Germinal center (tissue), 1 donor: ENCODE results near the gene ENTHD1.
"Not testable (repeated sequence)": the region's sequence is repeated elsewhere in the genome, so short reads cannot be mapped to it uniquely, and the experiment has no call there.

Source experiments
- DNase-seq: peaks from one replicate; pipeline ENCODE4 v3.0.0; 2012; ENCODE audit warnings: mixed read lengths, low spot score

The ENTHD1 gene

GRCh38 chr22:39797528-39798147, 95.9 kb downstream of the ENTHD1 start:
- no peak for DNase-seq

- DNase-seq, result no peak
These were observed 103.8 kb downstream of the ENTHD1 start for GRCh38 chr22:39789788-39790187.

DNA sequence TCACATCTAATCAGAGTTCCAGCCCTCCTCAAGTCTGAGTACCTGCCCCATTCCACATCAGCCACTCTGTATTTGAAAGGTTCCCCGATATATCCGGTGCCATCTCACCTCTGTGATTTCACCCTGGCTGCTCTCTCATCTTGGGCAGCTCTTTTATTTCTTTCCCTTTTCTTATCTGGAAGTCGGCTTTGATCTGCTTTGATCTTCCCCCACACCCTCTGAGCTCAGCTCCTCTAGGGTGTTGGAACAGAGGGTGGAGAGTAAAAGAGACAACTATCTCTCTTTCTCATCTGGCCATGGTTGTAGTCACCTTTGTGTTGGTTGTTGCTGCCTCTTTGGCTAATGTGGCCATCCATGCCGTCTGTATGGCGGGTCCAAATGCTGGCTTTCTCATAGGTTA, 108.3 kb downstream of the ENTHD1 start:
- DNase-seq, result no peak

DNA sequence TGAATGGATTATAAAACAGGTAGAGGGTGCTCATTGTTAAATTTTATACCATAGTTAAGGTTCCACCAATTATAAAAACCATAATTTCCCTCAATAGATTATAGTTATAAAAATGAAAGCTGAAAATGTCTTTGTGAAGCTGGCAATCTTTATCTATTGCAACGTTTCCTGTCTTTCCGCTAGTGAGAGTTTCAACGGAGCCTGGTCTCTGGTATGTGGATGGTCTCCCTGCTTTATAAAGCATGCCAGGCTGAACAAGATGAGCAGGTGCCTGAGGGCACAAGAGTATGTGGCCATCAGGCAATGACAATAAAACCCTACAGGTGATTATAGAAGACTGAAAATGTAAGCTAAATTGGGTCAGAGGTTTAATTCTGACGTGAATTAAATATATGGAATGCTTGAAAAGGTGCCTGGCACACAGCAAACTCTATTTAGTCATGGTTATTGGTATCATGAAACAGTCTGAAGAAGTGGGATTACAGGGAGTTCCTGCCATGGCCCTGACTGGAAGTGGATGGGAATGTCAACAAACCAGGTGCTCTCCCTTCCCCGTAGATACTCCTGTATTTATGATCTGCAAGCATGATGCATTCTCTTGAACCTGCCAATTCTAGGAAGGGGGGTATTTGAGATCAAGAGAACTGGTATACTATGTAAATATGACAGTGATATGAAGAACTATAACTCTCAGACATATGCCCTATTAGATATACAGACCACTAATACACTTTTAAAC, 115.7 kb downstream of the ENTHD1 start:
- no peak for DNase-seq

DNA sequence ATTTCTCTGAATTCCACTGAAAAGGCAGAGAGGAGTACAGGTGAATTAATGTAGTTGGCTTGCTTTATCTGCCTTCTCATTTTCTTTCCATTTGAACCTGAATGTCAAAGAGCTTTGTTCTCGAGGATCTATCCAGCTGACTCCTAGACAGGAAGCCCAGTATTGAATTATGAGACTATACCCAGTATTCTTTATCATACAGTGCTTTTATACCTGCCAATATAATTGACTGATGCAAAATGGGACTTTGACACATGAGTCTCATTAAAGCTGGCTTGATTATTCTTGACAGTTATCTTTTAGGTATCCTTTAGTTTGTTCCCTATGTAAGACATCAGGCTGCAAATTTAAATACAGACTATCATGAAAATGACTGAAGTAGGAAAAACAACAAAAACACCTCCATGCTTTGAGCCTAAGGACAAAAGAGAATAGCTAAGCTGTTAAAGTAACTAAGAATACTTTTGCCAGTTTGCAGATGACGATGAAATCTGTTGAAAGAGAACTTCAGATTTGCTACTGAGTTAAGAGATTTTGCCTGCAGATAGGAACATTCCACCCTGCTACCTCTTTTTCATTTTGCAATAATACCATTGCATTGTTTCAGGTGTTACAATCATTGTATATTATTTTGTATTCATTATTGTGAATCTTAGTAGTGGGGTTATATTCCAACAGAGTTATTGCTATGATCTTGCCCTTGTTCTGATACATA, 117.1 kb downstream of the ENTHD1 start:
- DNase-seq, result no peak

DNA sequence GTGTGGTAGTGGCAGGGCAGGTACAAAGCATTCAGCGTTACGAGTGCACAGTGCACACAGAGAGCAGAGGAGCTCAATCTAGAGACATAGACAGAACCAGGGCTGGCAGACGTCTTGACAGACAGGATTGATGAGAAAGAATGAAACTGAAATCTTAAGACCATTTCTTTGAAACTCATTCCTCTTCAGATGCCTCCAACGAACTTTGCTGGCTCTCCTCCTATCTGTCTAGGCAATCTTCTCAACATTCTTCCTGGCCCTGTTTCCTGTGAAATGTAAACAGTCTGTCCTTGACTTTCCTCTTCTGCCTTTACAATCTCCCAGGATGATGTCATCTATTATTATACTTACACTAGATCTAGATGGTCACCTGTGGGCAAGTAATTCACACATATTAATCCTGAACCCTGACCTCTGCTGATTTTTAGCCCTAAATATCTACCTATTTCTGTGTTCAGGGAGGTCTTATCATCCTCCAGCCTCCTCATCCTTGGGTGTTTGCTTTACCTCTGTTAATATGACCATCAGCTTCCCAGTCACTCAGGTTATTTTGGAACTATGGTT, 119.5 kb downstream of the ENTHD1 start:
- DNase-seq, result peak; percentile 25

DNA sequence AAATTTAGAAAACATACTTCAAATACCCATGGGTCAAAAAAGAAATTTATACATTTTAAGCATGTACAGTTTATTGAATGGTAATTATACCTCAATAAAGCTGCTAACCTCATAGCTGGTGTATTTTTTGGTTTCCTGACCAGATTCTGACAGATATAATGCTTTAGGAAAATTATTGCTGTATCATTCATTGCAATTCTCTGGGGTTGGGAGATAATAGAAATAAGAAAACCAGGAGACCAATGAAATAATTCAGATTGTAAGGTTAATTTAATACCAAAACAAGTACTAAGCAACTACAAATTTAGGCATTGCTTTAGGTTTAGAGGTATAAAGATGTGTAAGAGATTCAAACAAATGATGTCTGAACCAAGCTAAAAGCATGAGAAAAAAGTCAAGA, 120.1 kb downstream of the ENTHD1 start:
- no peak for DNase-seq

DNA sequence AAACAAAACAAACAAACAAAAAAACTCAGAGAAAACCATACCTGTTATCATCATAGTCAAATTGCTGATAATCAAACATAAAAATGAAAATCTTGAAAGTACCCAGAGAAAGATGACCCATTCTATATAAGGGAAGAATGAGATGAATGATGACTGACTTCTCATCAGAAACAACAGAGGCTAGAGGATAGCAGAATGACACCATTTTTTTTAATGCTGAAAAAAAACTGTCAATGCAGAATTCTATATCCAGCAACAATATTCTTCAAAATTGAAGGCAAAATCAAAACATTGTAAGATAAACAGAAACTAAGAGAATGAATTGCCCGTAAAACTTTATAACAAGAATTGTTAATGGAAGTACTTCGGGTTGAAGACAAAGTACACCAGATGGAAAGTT, 122.1 kb downstream of the ENTHD1 start:
- DNase-seq, result no peak

- no peak for DNase-seq
These were observed 127.9 kb downstream of the ENTHD1 start for GRCh38 chr22:39765661-39766060.

GRCh38 chr22:39765046-39765445, 128.5 kb downstream of the ENTHD1 start:
- DNase-seq, result no peak

- DNase-seq, result no peak
These were observed 130.3 kb downstream of the ENTHD1 start for GRCh38 chr22:39763276-39763675.

- DNase-seq, result no peak
These were observed 142.8 kb downstream of the ENTHD1 start for GRCh38 chr22:39750759-39751158.

DNA sequence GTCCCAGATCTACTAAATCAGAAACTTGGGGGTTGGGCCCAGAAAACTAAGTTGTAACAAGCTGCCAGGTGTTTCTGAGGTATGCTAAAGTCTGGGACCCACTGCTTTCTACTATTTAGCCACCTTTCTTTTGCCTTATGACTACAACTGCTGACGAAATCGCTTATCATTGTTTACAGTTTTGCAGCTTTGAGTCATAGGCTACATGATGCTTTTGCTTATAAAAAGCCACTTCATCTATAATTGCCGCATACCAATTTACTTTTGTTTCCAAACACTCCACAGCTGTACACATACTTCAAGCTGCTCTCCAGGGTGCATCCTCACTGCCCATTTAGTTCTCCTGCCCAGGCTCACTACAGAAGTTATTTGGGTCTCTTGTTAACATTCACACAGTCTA, 144.7 kb downstream of the ENTHD1 start:
- no peak for DNase-seq

GRCh38 chr22:39746600-39747262, 146.8 kb downstream of the ENTHD1 start:
- no peak for DNase-seq

- DNase-seq, result no peak
These were observed 147.8 kb downstream of the ENTHD1 start for GRCh38 chr22:39745789-39746188.

- DNase-seq, result no peak
These were observed 149.2 kb downstream of the ENTHD1 start for GRCh38 chr22:39744353-39744752.

DNA sequence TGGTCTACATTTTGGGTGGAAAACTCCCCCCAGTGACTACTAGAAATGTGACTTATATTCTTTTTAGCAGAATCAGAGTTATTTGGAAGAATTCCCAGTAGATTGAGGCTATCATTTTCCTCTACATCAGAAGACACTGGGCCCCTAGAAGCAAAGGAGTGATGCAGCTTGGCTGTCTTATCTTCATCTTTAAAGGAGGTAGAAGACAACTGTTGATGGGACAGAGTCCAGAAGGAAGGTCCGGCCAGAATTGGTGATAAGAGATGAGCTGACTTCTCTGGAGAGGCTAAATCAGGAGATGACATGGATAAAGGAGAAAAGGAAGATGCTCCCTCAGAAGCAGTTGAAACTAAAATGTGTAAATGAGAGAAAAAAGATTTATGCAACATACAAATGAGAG, 149.6 kb downstream of the ENTHD1 start:
- DNase-seq, result no peak

DNA sequence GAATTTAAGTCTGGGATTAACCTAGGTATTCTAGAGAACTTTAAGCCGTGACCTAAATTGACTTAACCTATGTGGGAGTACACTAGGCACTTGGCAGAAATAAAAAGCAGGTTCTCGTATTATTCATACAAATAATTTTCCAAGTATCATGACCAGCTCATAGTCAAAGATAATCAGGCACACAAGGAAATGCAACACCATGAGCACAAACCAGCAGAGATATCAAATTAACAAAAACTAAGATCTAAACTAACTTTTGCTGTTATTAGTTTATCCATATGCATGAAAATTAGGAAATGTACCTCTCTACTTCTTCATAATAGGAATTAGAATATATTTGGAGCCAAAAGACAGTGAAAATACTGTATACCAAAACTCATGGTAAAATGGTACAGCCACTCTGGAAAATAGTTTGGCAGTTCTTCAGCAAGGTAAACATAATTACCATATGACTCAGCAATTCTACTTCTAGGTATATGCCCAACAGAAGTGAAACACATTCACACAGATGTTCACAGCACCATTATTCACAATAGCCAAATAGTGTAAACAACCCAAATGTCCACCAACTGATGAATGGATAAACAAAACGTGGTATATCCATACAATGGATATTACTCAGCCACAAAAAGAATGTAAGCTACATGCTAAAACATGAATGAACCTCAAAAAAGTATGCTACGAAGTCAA, 154.1 kb downstream of the ENTHD1 start:
- DNase-seq, result no peak

DNA sequence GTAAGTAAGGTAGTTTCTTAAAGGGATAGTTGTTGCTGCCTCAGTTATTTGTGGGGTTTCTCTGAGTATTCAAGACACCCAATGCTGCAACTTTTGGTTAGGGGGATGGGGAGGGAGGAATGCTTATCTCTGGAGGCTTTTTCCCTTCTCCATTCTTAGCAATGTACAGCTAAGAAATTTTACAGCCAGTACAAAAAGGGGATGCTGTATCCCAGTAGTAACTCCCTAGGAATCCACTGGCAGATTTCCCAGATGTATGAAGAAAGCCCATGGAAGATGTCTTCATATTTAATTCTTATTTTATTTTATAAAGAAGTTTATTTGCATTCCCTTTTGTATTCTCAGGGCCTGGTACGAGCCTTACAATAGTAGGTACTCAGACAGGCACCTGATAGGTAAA, 154.8 kb downstream of the ENTHD1 start:
- no peak for DNase-seq

DNA sequence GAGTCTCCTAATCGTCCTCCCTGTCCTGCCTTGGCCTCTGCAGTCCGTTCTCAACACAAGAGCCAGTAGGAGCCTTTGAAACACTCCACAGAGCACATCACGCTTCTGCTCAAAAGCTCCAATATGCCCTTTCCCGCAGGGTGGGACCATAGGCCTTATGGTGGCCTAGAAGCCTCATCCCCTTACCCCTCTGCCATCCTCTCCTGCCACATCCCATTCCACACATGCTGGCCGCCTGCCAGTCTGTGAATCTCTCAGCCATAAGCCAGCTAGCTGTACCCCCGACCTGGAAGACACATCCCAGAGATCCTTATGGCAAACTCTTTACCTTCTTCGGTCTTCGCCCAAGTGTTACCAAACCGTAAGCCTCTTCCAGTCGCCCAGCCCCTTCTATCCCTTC, 157.8 kb downstream of the ENTHD1 start:
- no peak for DNase-seq

GRCh38 chr22:39734866-39735265, 158.7 kb downstream of the ENTHD1 start:
- DNase-seq, result no peak

DNA sequence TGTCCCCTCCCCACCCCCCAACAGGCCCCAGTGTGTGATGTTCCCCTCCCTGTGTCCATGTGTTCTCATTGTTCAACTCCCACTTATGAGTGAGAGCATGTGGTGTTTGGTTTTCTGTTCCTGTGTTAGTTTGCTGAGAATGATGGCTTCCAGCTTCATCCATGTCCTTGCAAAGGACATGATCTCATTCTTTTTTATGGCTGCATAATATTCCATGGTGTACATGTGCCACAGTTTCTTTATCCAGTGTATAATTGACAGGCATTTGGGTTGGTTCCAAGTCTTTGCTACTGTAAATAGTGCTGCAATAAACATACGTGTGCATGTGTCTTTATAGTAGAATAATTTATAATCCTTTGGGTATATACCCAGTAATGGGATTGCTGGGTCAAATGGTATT, 159.5 kb downstream of the ENTHD1 start:
- DNase-seq, result not testable (repeated sequence)
